Thoracic aorta (tissue), 2 donors: ENCODE results near the gene XXYLT1. TPM values are rescaled to one million over a fixed set of nuclear protein-coding genes. Genes with fewer than 3 reads are reported as not detected.

Experiments used
- ATAC-seq: fragments of 150-250 bp; one replicate; pipeline ENCODE4 v1.8.0; 2017; ENCODE audit warnings: low read depth; ENCODE audit not compliant: insufficient number of reproducible peaks, low FRiP score
- DNase-seq: peaks from one replicate; pipeline ENCODE4 v3.0.0-alpha.2; 2020; ENCODE audit warnings: low spot score
- H3K27ac ChIP-seq, 2 donors: fragments of 200-600 bp; sonication (generic); 1 replicate in 1 of 2; 2 replicates in 1 of 2; pipeline ENCODE4 v1.5.1; 2016; ENCODE audit warnings: mild to moderate bottlenecking in 2 of 2, moderate library complexity in 2 of 2
- H3K27me3 ChIP-seq: fragments of 200-600 bp; sonication (generic); replicated peaks from 2 replicates; pipeline ENCODE4 v1.6.0; 2016; ENCODE audit warnings: mild to moderate bottlenecking; ENCODE audit not compliant: insufficient read depth
- H3K36me3 ChIP-seq: fragments of 200-600 bp; sonication (generic); one replicate; pipeline ENCODE4 v1.5.1; 2016
- H3K4me1 ChIP-seq, 2 donors: fragments of 200-600 bp; sonication (generic); 1 replicate in 1 of 2; 2 replicates in 1 of 2; pipeline versions ENCODE4 v1.5.1 to v1.6.0; 2016; ENCODE audit warnings: low read depth in 2 of 2, mild to moderate bottlenecking in 1 of 2; ENCODE audit not compliant: control insufficient read depth in 1 of 2
- H3K4me3 ChIP-seq: fragments of 200-600 bp; sonication (generic); 2 replicates; pipeline ENCODE4 v1.5.1; 2016; ENCODE audit warnings: mild to moderate bottlenecking
- H3K9me3 ChIP-seq: fragments of 200-600 bp; sonication (generic); 2 replicates; pipeline ENCODE4 v1.5.1; 2016
- total RNA-seq, 2 donors: library from RNA; depleted of rRNA; stranded (reverse); fragments of >200 nt; gene quantifications; one replicate each; pipeline versions ENCODE4 v1.1.0 to v1.2.3, GENCODE V29; 2016
- TF ChIP-seq, protein P1 (sequence below): fragments of 200-600 bp; sonication (generic); IDR thresholded peaks from one replicate; pipeline ENCODE4 v1.5.1; 2019; ENCODE audit warnings: antibody characterized with exemption

XXYLT1 gene
- total RNA-seq, 2 donors from 2014 or later, result 17.7 to 21.2 TPM

DNA sequence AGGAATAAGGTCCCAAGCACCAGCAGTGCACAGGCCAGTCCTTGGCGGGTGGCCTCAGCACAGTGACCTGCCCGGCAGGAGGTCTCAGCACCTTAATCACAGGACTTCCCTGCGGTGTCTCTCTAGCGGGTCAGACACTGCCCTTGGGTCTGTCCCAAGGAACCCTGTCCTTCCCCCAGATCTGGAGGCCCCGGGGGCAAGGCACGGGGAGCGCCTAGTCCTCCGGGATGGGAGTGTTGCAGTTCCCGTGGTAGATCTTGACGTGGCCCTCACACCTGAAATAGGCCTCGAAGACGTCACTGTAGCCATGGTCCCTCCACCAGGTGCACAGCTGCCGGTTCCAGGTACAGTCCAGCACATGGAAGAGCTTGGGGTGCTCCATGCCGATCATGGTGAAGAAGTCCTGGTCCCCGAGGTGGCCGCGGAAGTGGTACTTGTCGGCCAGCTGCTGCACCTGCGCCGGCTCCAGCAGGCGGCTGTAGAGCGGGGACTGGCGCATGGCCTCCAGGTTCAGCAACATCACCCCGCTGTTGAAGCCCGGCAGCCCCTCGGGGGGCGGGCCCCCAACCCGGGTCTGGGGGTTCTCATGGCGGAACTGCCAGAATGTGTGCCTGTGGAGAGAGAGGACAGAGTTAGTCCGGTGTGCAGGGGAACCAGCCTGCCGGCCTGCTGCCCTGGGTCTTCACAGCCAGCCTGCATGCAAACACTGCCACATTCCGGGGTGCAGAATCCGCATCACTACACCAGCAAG, 201.3 kb downstream of the XXYLT1 start:
- no peak for DNase-seq
- peaks cover 2% of the 10 kb centered on the region for H3K36me3 ChIP-seq
- TF ChIP-seq, protein P1, sequence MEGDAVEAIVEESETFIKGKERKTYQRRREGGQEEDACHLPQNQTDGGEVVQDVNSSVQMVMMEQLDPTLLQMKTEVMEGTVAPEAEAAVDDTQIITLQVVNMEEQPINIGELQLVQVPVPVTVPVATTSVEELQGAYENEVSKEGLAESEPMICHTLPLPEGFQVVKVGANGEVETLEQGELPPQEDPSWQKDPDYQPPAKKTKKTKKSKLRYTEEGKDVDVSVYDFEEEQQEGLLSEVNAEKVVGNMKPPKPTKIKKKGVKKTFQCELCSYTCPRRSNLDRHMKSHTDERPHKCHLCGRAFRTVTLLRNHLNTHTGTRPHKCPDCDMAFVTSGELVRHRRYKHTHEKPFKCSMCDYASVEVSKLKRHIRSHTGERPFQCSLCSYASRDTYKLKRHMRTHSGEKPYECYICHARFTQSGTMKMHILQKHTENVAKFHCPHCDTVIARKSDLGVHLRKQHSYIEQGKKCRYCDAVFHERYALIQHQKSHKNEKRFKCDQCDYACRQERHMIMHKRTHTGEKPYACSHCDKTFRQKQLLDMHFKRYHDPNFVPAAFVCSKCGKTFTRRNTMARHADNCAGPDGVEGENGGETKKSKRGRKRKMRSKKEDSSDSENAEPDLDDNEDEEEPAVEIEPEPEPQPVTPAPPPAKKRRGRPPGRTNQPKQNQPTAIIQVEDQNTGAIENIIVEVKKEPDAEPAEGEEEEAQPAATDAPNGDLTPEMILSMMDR, result no peak
- no peak overlapping the region for H3K27ac ChIP-seq
- no peaks in the 10 kb centered on the region for H3K27me3 ChIP-seq
- no peaks in the 10 kb centered on the region for H3K9me3 ChIP-seq
- ATAC-seq, result no peak
- H3K4me1 ChIP-seq, result no peaks in the 10 kb centered on the region
- H3K4me3 ChIP-seq, result no peak overlapping the region

DNA sequence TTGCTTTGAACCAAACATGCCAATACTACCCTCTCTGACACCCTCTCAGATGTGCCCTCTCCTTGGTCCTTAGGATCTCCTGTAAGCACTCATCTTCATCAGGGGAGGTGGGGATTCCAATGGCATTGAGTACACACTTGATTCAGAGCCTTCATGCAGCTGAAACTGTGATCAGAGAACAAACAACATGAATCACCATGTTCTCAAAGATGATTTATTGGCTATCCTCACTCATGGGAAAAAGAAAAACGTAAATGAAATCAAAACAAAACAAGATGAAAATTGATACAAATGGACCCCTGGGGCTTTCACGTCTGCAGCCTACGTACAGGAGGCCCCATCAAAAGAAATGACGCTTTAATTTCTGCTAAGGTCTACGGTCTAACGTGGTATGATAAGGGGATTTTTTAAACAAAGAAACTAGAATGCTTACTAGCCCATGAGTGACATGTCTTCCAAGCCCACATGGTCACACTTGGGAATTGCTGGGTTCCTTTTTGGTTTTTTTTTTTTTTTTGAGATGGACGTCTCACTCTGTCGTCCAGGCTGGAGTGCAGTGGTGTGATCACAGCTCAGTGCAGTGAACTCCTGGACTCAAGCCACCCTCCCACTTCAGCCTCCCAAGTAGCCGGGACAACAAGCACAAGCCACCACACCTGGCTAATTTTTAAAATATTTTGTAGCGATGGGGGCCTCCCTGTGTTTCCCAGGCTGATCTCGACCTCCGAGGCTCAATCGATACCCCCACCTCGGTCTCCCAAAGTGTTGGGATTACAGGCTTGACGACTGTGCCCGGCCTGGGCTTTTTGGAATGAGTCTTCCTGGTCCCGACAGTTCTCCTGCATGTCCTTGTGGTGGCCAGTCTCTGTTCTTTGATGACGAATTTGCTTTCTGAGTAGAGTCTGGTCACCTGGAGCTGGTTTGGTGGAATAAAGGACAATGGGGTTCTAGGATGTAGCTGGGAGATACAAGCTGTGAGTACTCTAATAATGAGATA, 202.6 kb downstream of the XXYLT1 start:
- peaks cover 0 to 6% of the 10 kb centered on the region in 2 donors for H3K4me1 ChIP-seq
- no peaks in the 10 kb centered on the region for H3K27me3 ChIP-seq
- ATAC-seq, result no peak
- H3K4me3 ChIP-seq, result no peak overlapping the region
- H3K27ac ChIP-seq, result no peak overlapping the region
- H3K9me3 ChIP-seq, result no peaks in the 10 kb centered on the region
- TF ChIP-seq, protein P1, result no peak
- H3K36me3 ChIP-seq, result peaks cover 2% of the 10 kb centered on the region
- no peak for DNase-seq

DNA sequence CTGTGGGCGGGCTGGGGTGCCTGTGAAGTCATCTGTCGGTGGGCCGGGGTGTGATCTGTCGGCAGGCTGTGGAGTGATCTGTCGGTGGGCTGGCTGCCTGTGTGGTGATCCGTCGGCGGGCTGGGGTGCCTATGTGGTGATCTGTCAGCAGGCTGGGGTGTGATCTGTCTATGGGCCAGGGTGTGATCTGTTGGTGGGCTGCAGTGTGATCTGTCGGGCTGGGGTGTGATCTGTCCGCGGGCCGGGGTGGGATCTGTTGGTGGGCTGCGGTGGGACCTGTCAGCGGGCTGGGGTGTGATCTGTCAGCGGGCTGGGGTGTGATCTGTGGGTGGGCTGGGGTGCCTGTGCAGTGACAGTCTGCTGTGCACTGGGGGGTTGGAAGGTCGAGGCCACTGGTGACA, 204.5 kb downstream of the XXYLT1 start:
- TF ChIP-seq, protein P1, result no peak
- H3K4me3 ChIP-seq, result no peak overlapping the region
- DNase-seq, result no peak
- H3K27ac ChIP-seq, result no peak overlapping the region
- no peaks in the 10 kb centered on the region for H3K27me3 ChIP-seq
- H3K4me1 ChIP-seq, result peaks cover 0 to 6% of the 10 kb centered on the region in 2 donors
- no peak for ATAC-seq
- H3K36me3 ChIP-seq, result peaks cover 2% of the 10 kb centered on the region
- H3K9me3 ChIP-seq, result no peaks in the 10 kb centered on the region

DNA sequence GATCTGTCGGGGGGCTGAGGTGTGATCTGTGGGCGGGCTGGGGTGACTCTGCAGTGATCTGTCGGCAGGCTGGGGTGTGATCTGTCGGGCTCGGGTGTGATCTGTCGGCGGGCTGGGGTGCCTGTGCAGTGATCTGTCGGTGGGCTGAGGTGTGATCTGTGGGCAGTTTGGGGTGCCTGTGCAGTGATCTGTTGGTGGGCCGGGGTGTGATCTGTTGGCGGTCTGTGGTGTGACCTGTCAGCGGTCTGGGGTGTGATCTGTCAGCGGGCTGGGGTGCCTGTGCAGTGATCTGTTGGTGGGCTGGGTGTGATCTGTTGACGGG, 205.1 kb downstream of the XXYLT1 start:
- no peaks in the 10 kb centered on the region for H3K9me3 ChIP-seq
- no peaks in the 10 kb centered on the region for H3K27me3 ChIP-seq
- TF ChIP-seq, protein P1, result no peak
- H3K36me3 ChIP-seq, result peaks cover 2% of the 10 kb centered on the region
- H3K4me1 ChIP-seq, result peaks cover 0 to 6% of the 10 kb centered on the region in 2 donors
- ATAC-seq (no peak), DNase-seq (no peak)
- no peak overlapping the region for H3K27ac ChIP-seq
- H3K4me3 ChIP-seq, result no peak overlapping the region

DNA sequence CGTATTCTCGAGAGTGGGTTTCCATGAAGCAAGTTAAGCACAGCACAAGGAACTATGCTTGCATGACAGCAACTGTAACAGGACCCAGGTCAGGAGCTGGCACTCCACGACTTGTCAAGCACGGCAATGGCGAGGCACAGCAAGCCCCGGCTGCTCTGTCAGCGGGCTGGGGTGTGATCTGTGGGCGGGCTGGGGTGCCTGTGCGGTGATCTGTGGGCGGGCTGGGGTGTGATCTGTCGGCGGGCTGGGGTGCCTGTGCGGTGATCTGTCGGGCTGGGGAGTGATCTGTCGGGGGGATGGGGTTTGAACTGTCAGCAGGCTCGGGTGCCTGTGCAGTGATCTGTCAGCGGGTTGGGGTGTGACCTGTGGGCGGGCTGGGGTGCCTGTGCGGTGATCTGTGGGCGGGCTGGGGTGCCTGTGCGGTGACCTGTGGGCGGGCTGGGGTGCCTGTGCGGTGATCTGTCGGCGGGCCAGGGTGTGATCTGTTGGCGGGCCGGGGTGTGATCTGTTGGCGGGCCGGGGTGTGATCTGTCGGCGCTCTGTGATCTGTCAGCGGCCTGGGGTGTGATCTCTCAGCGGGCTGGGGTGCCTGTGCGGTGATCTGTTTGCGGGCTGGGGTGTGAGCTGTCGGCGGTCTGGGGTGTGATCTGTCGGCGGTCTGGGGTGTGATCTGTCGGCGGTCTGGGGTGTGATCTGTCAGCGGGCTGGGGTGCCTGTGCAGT, 205.7 kb downstream of the XXYLT1 start:
- Histone ChIP-seq H3K27ac (no peak overlapping the region), H3K4me3 (no peak overlapping the region), H3K27me3 (no peaks in the 10 kb centered on the region), H3K4me1 (peaks cover 0 to 6% of the 10 kb centered on the region in 2 donors), H3K9me3 (no peaks in the 10 kb centered on the region), H3K36me3 (peaks cover 2% of the 10 kb centered on the region)
- ATAC-seq, result no peak
- DNase-seq, result no peak
- TF ChIP-seq, protein P1, result no peak
